Hepatocyte (in vitro differentiated cells): Measurements from ENCODE around the gene GLDN. TPM values are rescaled to one million over a fixed set of nuclear protein-coding genes. Genes with fewer than 3 reads are reported as not detected.
"Not testable (repeated sequence)": the region's sequence is repeated elsewhere in the genome, so short reads cannot be mapped to it uniquely, and the experiment has no call there.

Experiments
- DNase-seq: peaks from one replicate; pipeline ENCODE4 v3.0.0-alpha.2; 2016; ENCODE audit warnings: low spot score
- H2AFZ ChIP-seq: fragments of 200-600 bp; sonication (generic); 2 replicates; pipeline ENCODE4 v1.6.0; 2016; ENCODE audit warnings: antibody characterized with exemption, mild to moderate bottlenecking
- H3K27ac ChIP-seq: fragments of 200-600 bp; sonication (generic); 2 replicates; pipeline ENCODE4 v1.5.1; 2016; ENCODE audit warnings: mild to moderate bottlenecking
- H3K27me3 ChIP-seq: fragments of 200-600 bp; sonication (generic); 2 replicates; pipeline ENCODE4 v1.6.1; 2016
- H3K36me3 ChIP-seq: fragments of 200-600 bp; sonication (generic); replicated peaks from 2 replicates; pipeline ENCODE4 v1.5.1; 2016; ENCODE audit warnings: low read depth; ENCODE audit not compliant: insufficient read depth
- H3K4me1 ChIP-seq: fragments of 200-600 bp; sonication (generic); 2 replicates; pipeline ENCODE4 v1.5.1; 2016; ENCODE audit warnings: mild to moderate bottlenecking, moderate library complexity; ENCODE audit not compliant: insufficient read depth
- H3K4me2 ChIP-seq: fragments of 200-600 bp; sonication (generic); 2 replicates; pipeline ENCODE4 v1.6.0; 2016
- H3K4me3 ChIP-seq: fragments of 200-600 bp; sonication (generic); 2 replicates; pipeline ENCODE4 v1.5.1; 2016; ENCODE audit warnings: mild to moderate bottlenecking
- H3K79me2 ChIP-seq: fragments of 200-600 bp; sonication (generic); 2 replicates; pipeline ENCODE4 v1.6.0; 2017; ENCODE audit warnings: mild to moderate bottlenecking
- H3K9me2 ChIP-seq: fragments of 200-600 bp; sonication (generic); replicated peaks from 2 replicates; pipeline ENCODE4 v1.6.0; 2017; ENCODE audit warnings: mild to moderate bottlenecking; ENCODE audit not compliant: insufficient read depth
- H3K9me3 ChIP-seq: fragments of 200-600 bp; sonication (generic); 2 replicates; pipeline ENCODE4 v1.5.1; 2016; ENCODE audit warnings: low read depth, mild to moderate bottlenecking
- H4K20me1 ChIP-seq: fragments of 200-600 bp; sonication (generic); 2 replicates; pipeline ENCODE4 v1.6.0; 2016; ENCODE audit warnings: mild to moderate bottlenecking; ENCODE audit not compliant: insufficient read depth, poor library complexity, severe bottlenecking
- EZH2 ChIP-seq: fragments of 200-600 bp; sonication (generic); IDR thresholded peaks from 2 replicates; pipeline ENCODE4 v1.6.1; 2016; ENCODE audit warnings: antibody characterized with exemption, mild to moderate bottlenecking, borderline replicate concordance
- EZH2phosphoT487 ChIP-seq: fragments of 200-600 bp; sonication (generic); IDR thresholded peaks from one replicate; pipeline ENCODE4 v1.6.1; 2018; ENCODE audit warnings: antibody characterized with exemption, mild to moderate bottlenecking, low read depth, moderate library complexity; ENCODE audit not compliant: unreplicated experiment, severe bottlenecking
- WGBS: methylation state at CpG from one replicate; pipeline ENCODE4 v1.1.6; 2016; ENCODE audit warnings: low lambda C conversion rate; ENCODE audit errors: missing lambda C conversion rate; 5-methylcytosine and 5-hydroxymethylcytosine counted together
- polyA plus RNA-seq: library from polyadenylated mRNA; unstranded; fragments of >200 nt; fragmentation: Nextera tagmentation; extraction: Ambion mirVana; gene quantifications from 2 replicates; pipeline ENCODE4 v1.2.1, GENCODE V29; 2016
- total RNA-seq: library from RNA; depleted of rRNA; stranded (reverse); fragments of >200 nt; gene quantifications from 2 replicates; pipeline ENCODE4 v1.2.3, GENCODE V29; 2014
- TF ChIP-seq, protein P1 (sequence below): fragments of 200-600 bp; sonication (generic); IDR thresholded peaks from 2 replicates; pipeline ENCODE4 v1.5.1; 2016; ENCODE audit warnings: antibody characterized with exemption, mild to moderate bottlenecking; ENCODE audit not compliant: poor library complexity

The GLDN gene
- total and polyA plus RNA-seq, 2 experiments from 2014 or later = 0.07 to 1.8 TPM

DNA sequence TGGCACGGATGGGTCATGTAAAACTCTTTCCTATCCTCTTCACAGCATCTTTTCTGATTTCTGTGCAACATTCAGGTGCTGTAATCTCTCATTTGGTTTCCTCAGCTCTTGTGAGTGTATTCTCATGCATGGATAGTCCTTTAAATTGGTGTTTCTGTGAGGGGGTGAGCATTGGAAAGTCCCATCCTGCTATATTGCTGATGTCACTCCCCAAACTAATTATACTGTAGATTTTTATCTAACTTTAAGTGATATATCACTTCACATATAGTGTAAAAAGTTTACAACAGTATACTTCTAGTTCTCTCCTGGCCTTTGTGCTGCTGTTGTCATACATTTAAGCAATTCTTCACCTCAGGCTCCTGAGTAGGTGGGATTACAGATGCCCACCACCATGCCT lies 102.7 kb downstream of the GLDN start:
- no peaks in the 10 kb centered on the region for H3K27me3 ChIP-seq
- no peaks in the 10 kb centered on the region for H3K9me3 ChIP-seq
- no peaks in the 10 kb centered on the region for H3K4me1 ChIP-seq
- DNase-seq = no peak
- no peaks in the 10 kb centered on the region for H3K36me3 ChIP-seq
- H4K20me1 ChIP-seq = no peaks in the 10 kb centered on the region
- no peak overlapping the region for H3K4me3 ChIP-seq
- 100% methylated on average over 1 of the region's 1 CpG for WGBS
- no peaks in the 10 kb centered on the region for H3K9me2 ChIP-seq
- no peaks in the 10 kb centered on the region for H3K79me2 ChIP-seq
- no peak overlapping the region for H2AFZ ChIP-seq
- no peak overlapping the region for H3K4me2 ChIP-seq
- H3K27ac ChIP-seq = no peak overlapping the region
- TF ChIP-seq EZH2 (no peak), EZH2phosphoT487 (no peak)
- TF ChIP-seq, protein P1, sequence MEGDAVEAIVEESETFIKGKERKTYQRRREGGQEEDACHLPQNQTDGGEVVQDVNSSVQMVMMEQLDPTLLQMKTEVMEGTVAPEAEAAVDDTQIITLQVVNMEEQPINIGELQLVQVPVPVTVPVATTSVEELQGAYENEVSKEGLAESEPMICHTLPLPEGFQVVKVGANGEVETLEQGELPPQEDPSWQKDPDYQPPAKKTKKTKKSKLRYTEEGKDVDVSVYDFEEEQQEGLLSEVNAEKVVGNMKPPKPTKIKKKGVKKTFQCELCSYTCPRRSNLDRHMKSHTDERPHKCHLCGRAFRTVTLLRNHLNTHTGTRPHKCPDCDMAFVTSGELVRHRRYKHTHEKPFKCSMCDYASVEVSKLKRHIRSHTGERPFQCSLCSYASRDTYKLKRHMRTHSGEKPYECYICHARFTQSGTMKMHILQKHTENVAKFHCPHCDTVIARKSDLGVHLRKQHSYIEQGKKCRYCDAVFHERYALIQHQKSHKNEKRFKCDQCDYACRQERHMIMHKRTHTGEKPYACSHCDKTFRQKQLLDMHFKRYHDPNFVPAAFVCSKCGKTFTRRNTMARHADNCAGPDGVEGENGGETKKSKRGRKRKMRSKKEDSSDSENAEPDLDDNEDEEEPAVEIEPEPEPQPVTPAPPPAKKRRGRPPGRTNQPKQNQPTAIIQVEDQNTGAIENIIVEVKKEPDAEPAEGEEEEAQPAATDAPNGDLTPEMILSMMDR = no peak

GRCh38 chr15:51444807-51445206 lies 103.4 kb downstream of the GLDN start:
- Histone ChIP-seq H2AFZ (no peak overlapping the region), H3K79me2 (no peaks in the 10 kb centered on the region), H3K27me3 (no peaks in the 10 kb centered on the region), H3K4me2 (no peak overlapping the region), H3K9me2 (no peaks in the 10 kb centered on the region), H3K9me3 (no peaks in the 10 kb centered on the region), H3K4me1 (no peaks in the 10 kb centered on the region), H3K27ac (no peak overlapping the region), H4K20me1 (no peaks in the 10 kb centered on the region), H3K4me3 (no peak overlapping the region), H3K36me3 (no peaks in the 10 kb centered on the region)
- DNase-seq = no peak
- 100% methylated on average over 1 of the region's 1 CpG for WGBS
- TF ChIP-seq, protein P1 = no peak
- TF ChIP-seq EZH2phosphoT487 (no peak), EZH2 (no peak)

- H3K4me2 ChIP-seq, H3K4me1 ChIP-seq, H4K20me1 ChIP-seq, H3K4me3 ChIP-seq, H3K9me3 ChIP-seq, H3K27me3 ChIP-seq, DNase-seq, H3K9me2 ChIP-seq, H2AFZ ChIP-seq, H3K36me3 ChIP-seq, H3K27ac ChIP-seq, H3K79me2 ChIP-seq: not testable (repeated sequence)
- WGBS = 92% methylated on average over 5 of the region's 5 CpGs
Observed at GRCh38 chr15:51446029-51446744, 104.7 kb downstream of the GLDN start.

- Histone ChIP-seq H3K4me3 (no peak overlapping the region), H3K4me1 (no peaks in the 10 kb centered on the region), H4K20me1 (no peaks in the 10 kb centered on the region), H3K9me2 (no peaks in the 10 kb centered on the region), H3K4me2 (no peak overlapping the region), H2AFZ (no peak overlapping the region), H3K9me3 (no peaks in the 10 kb centered on the region), H3K27me3 (no peaks in the 10 kb centered on the region), H3K79me2 (no peaks in the 10 kb centered on the region), H3K36me3 (no peaks in the 10 kb centered on the region), H3K27ac (no peak overlapping the region)
- TF ChIP-seq EZH2 (no peak), EZH2phosphoT487 (no peak)
- TF ChIP-seq, protein P1 = no peak
- DNase-seq = no peak
- 88% methylated on average over 4 of the region's 4 CpGs for WGBS
Observed at GRCh38 chr15:51447855-51448621, 106.6 kb downstream of the GLDN start.
